ENCODE data around the gene SPECC1. TPM values are rescaled to one million over a fixed set of nuclear protein-coding genes. Genes with fewer than 3 reads are reported as not detected.
"Not testable (repeated sequence)": the region's sequence is repeated elsewhere in the genome, so short reads cannot be mapped to it uniquely, and the experiment has no call there.

The SPECC1 gene
- total and polyA plus RNA-seq, 2 donors (not counting 3 experiments of a cell fraction or from before 2014, with no cell fraction given) = 5.3 to 20.4 TPM

GRCh38 chr17:20260268-20260667, 251.1 kb downstream of the SPECC1 start:
- BruUV-seq (replicated peaks) = no TSS peak
- no peak overlapping the region for H3K9ac ChIP-seq (replicated peaks; ENCODE audit: extremely low read depth, insufficient read depth, low read length)
- H3K27ac ChIP-seq (ENCODE audit: insufficient read depth, low read depth, low read length) = no peak overlapping the region
- ChIA-PET CTCF (no interaction called here), POLR2A (no interaction called here)
- DNase-seq (ENCODE audit: low read depth, low spot score) (no peak), FAIRE-seq (no peak)
- intact Hi-C loops (cut with micrococcal nuclease) (no loop called here), dilution Hi-C loops (cut with MboI; ENCODE audit: extremely low pct_ligation_motif_present, low sequenced_read_pairs) (no loop called here)
- H2AFZ ChIP-seq (ENCODE audit: low read depth, low read length) = no peak overlapping the region
- H3K9me1 ChIP-seq (replicated peaks; ENCODE audit: control insufficient read depth, extremely low read depth, insufficient read depth, low read length) = no peaks in the 10 kb centered on the region
- H3K4me1 ChIP-seq (ENCODE audit: control insufficient read depth, extremely low read depth, insufficient read depth, low read length) = peaks cover 19% of the 10 kb centered on the region
- no peaks in the 10 kb centered on the region for H4K20me1 ChIP-seq (replicated peaks; ENCODE audit: control insufficient read depth, extremely low read depth, insufficient read depth, low read length)
- no peaks in the 10 kb centered on the region for H3K9me3 ChIP-seq (replicated peaks; ENCODE audit: control insufficient read depth, insufficient read depth, low read length)
- H3K4me3 ChIP-seq (replicated peaks in 1 of 3; ENCODE audit: insufficient read depth in 1 of 3, low read depth in 1 of 3, low read length in 3 of 3) = no peak overlapping the region
- no peaks in the 10 kb centered on the region for H3K27me3 ChIP-seq (ENCODE audit: control insufficient read depth in 2 of 2, insufficient read depth in 2 of 2, low read length in 2 of 2)
- no peaks in the 10 kb centered on the region for H3K79me2 ChIP-seq (ENCODE audit: control insufficient read depth, insufficient read depth, low read length)
- TF ChIP-seq EZH2 (IDR thresholded peaks at IDR 0.05; ENCODE audit: borderline replicate concordance, low read depth, low read length, severe bottlenecking) (no peak), POLR2A (IDR thresholded peaks at IDR 0.05; ENCODE audit: low read depth, low read length) (no peak), GATA2 (IDR thresholded peaks at IDR 0.05; ENCODE audit: insufficient read depth, insufficient read length, low read depth, low read length) (no peak)
- no peaks in the 10 kb centered on the region for H3K36me3 ChIP-seq (ENCODE audit: control insufficient read depth in 2 of 2, extremely low read depth in 1 of 2, insufficient read depth in 2 of 2, low read length in 2 of 2)
- no peak overlapping the region for H3K4me2 ChIP-seq (ENCODE audit: insufficient read depth, low read length)

GRCh38 chr17:20262226-20263114, 253.3 kb downstream of the SPECC1 start:
- no TSS peak for BruUV-seq (replicated peaks)
- Histone ChIP-seq H3K4me3 (replicated peaks in 1 of 3; ENCODE audit: insufficient read depth in 1 of 3, low read depth in 1 of 3, low read length in 3 of 3) (no peak overlapping the region), H3K4me1 (ENCODE audit: control insufficient read depth, extremely low read depth, insufficient read depth, low read length) (peaks cover 22% of the 10 kb centered on the region), H3K36me3 (ENCODE audit: control insufficient read depth in 2 of 2, extremely low read depth in 1 of 2, insufficient read depth in 2 of 2, low read length in 2 of 2) (no peaks in the 10 kb centered on the region), H2AFZ (ENCODE audit: low read depth, low read length) (no peak overlapping the region), H3K9ac (replicated peaks; ENCODE audit: extremely low read depth, insufficient read depth, low read length) (peak overlapping the region; percentile 44), H3K27me3 (ENCODE audit: control insufficient read depth in 2 of 2, insufficient read depth in 2 of 2, low read length in 2 of 2) (no peaks in the 10 kb centered on the region), H4K20me1 (replicated peaks; ENCODE audit: control insufficient read depth, extremely low read depth, insufficient read depth, low read length) (no peaks in the 10 kb centered on the region), H3K4me2 (ENCODE audit: insufficient read depth, low read length) (peak overlapping the region; percentile 47), H3K27ac (ENCODE audit: insufficient read depth, low read depth, low read length) (peak overlapping the region; percentile 78), H3K9me1 (replicated peaks; ENCODE audit: control insufficient read depth, extremely low read depth, insufficient read depth, low read length) (no peaks in the 10 kb centered on the region), H3K9me3 (replicated peaks; ENCODE audit: control insufficient read depth, insufficient read depth, low read length) (no peaks in the 10 kb centered on the region), H3K79me2 (ENCODE audit: control insufficient read depth, insufficient read depth, low read length) (no peaks in the 10 kb centered on the region)
- ChIA-PET CTCF (interaction anchor here (1.7 kb wide), 1 partner anchor 8 kb away, joined by 5 read pairs; no protein-coding TSS in a partner anchor), POLR2A (no interaction called here)
- peak; percentile 15 for TF ChIP-seq FOS (IDR thresholded peaks at IDR 0.05; ENCODE audit: borderline replicate concordance, insufficient read depth, low read length)
- TF ChIP-seq MYC (IDR thresholded peaks at IDR 0.05; ENCODE audit: low read depth, low read length) = no peak
- TF ChIP-seq JUN (IDR thresholded peaks at IDR 0.05; ENCODE audit: borderline replicate concordance, insufficient read depth, insufficient read length, low read depth) = peak; percentile 55
- FAIRE-seq = no peak
- intact Hi-C loops (cut with micrococcal nuclease) (no loop called here), dilution Hi-C loops (cut with MboI; ENCODE audit: extremely low pct_ligation_motif_present, low sequenced_read_pairs) (no loop called here)
- peak; percentile 49 for DNase-seq (ENCODE audit: low read depth, low spot score)

GRCh38 chr17:20263115-20263433, 253.9 kb downstream of the SPECC1 start:
- H2AFZ ChIP-seq (ENCODE audit: low read depth, low read length); H3K4me3 ChIP-seq (replicated peaks in 1 of 3; ENCODE audit: insufficient read depth in 1 of 3, low read depth in 1 of 3, low read length in 3 of 3); FAIRE-seq; dilution Hi-C loops (cut with MboI; ENCODE audit: extremely low pct_ligation_motif_present, low sequenced_read_pairs); intact Hi-C loops (cut with micrococcal nuclease); H3K27me3 ChIP-seq (ENCODE audit: control insufficient read depth in 2 of 2, insufficient read depth in 2 of 2, low read length in 2 of 2); H3K4me2 ChIP-seq (ENCODE audit: insufficient read depth, low read length); POLR2A ChIA-PET; H3K9ac ChIP-seq (replicated peaks; ENCODE audit: extremely low read depth, insufficient read depth, low read length); H4K20me1 ChIP-seq (replicated peaks; ENCODE audit: control insufficient read depth, extremely low read depth, insufficient read depth, low read length); H3K9me3 ChIP-seq (replicated peaks; ENCODE audit: control insufficient read depth, insufficient read depth, low read length); BruUV-seq (replicated peaks); H3K9me1 ChIP-seq (replicated peaks; ENCODE audit: control insufficient read depth, extremely low read depth, insufficient read depth, low read length); CTCF ChIA-PET; DNase-seq (ENCODE audit: low read depth, low spot score); H3K36me3 ChIP-seq (ENCODE audit: control insufficient read depth in 2 of 2, extremely low read depth in 1 of 2, insufficient read depth in 2 of 2, low read length in 2 of 2); H3K79me2 ChIP-seq (ENCODE audit: control insufficient read depth, insufficient read depth, low read length): not testable (repeated sequence)
- Histone ChIP-seq H3K27ac (ENCODE audit: insufficient read depth, low read depth, low read length) (peak overlapping the region; percentile 78), H3K4me1 (ENCODE audit: control insufficient read depth, extremely low read depth, insufficient read depth, low read length) (peaks cover 26% of the 10 kb centered on the region)
